ENCODE data around the gene PCDHGC3. TPM values are rescaled to one million over a fixed set of nuclear protein-coding genes. Genes with fewer than 3 reads are reported as not detected.
A peak's percentile ranks its signal among the peaks of the same experiment; 100 is the strongest.

The PCDHGC3 gene
- total and polyA plus RNA-seq, 2 of the 13 experiments (the other 11 are each of a cell fraction or from before 2014, with no cell fraction given), result 0.20 to 0.30 TPM

DNA sequence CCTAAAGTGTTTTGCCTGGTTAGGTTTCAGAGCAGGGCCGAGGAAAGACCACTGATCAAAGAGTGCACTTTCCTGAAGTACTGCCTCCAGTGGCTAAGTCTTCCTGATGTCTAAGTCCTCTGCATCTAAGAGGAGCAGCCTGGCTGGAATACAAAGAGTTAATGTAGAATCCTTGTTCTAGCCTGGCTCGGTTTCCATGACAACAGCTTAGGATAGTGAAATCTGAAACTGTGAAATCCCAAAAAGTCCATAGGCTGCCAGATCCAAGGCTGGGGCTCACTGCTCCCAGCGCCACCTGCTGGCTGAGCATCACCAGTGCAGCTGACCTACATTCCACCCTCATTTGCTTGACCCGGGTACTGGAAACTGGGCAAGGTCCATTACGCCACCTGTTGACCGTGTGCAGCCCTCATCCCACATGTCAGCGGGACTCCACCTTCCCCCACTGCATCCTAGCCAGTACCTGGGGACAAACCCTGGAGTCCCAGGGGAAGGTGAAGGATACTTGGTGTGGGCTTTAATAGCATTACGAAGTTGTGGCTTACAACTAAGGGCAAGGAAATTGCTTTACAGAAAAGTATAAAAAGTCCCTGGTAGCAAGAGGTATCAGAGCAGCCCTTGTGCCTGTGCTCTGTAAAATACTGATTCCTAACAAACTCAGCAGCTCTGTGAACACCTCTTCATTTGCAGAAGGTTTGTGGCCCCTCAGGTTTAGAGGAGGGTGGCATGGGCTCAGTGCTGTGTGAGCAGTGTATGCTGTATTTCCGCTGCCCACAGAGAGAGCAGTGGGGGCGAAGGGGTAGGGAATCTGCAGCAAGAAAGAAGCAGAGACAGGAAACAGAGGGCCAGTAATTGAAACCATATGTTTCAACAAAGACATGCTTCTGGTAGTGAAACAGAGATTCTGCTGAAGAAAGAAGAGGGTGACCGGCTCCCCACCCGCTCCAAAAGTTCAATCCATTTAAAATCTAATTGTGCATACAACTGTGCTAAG lies 49.1 kb downstream of the PCDHGC3 start (continued):
- TF ChIP-seq KAT8 (CRISPR knock-in tag; IDR thresholded peaks at IDR 0.05) (peak; percentile 59; the same call in 1 of the 2 replicates), ZNF207 (IDR thresholded peaks at IDR 0.05; ENCODE audit: borderline replicate concordance) (no peak), HOXA7 (CRISPR knock-in tag; IDR thresholded peaks at IDR 0.05) (no peak), DR1 (CRISPR knock-in tag; IDR thresholded peaks at IDR 0.05) (no peak), FLYWCH1 (CRISPR knock-in tag; IDR thresholded peaks at IDR 0.05) (no peak), ZNF605 (CRISPR knock-in tag; IDR thresholded peaks at IDR 0.05) (no peak), ZNF557 (CRISPR knock-in tag; IDR thresholded peaks at IDR 0.05) (no peak), EZH2 (conservative IDR thresholded peaks at IDR 0.05; ENCODE audit: low read depth, low read length) (no peak), SIX1 (CRISPR knock-in tag; IDR thresholded peaks at IDR 0.05; ENCODE audit: borderline replicate concordance) (peak; percentile 88), RARA (CRISPR knock-in tag; IDR thresholded peaks at IDR 0.05) (peak; percentile 83), FOXA3 (CRISPR knock-in tag; IDR thresholded peaks at IDR 0.05) (peak; percentile 61), TBX2 (CRISPR knock-in tag; IDR thresholded peaks at IDR 0.05; ENCODE audit: borderline replicate concordance) (peak; percentile 68; the same call in 1 of the 2 replicates), NR2F2 (IDR thresholded peaks at IDR 0.05; ENCODE audit: borderline replicate concordance, low read depth) (no peak), SMC3 (IDR thresholded peaks at IDR 0.05; ENCODE audit: low read length) (peak; percentile 95), PRPF4 (IDR thresholded peaks at IDR 0.05; ENCODE audit: low read depth, low read length, poor library complexity, severe bottlenecking) (no peak), FOXA1 (IDR thresholded peaks at IDR 0.05) (no peak), FOXA1 (CRISPR knock-in tag; IDR thresholded peaks at IDR 0.05) (peak; percentile 52), ZNF816 (CRISPR knock-in tag; IDR thresholded peaks at IDR 0.05; ENCODE audit: borderline replicate concordance) (no peak), ZSCAN21 (CRISPR knock-in tag; IDR thresholded peaks at IDR 0.05; ENCODE audit: borderline replicate concordance) (peak; percentile 70; the same call in 1 of the 2 replicates), MIER3 (CRISPR knock-in tag; IDR thresholded peaks at IDR 0.05; ENCODE audit: borderline replicate concordance) (peak; percentile 65; the same call in 1 of the 2 replicates)
- TF ChIP-seq, protein P1, sequence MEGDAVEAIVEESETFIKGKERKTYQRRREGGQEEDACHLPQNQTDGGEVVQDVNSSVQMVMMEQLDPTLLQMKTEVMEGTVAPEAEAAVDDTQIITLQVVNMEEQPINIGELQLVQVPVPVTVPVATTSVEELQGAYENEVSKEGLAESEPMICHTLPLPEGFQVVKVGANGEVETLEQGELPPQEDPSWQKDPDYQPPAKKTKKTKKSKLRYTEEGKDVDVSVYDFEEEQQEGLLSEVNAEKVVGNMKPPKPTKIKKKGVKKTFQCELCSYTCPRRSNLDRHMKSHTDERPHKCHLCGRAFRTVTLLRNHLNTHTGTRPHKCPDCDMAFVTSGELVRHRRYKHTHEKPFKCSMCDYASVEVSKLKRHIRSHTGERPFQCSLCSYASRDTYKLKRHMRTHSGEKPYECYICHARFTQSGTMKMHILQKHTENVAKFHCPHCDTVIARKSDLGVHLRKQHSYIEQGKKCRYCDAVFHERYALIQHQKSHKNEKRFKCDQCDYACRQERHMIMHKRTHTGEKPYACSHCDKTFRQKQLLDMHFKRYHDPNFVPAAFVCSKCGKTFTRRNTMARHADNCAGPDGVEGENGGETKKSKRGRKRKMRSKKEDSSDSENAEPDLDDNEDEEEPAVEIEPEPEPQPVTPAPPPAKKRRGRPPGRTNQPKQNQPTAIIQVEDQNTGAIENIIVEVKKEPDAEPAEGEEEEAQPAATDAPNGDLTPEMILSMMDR (CRISPR knock-in tag; IDR thresholded peaks at IDR 0.05), result peak; percentile 99
- TF ChIP-seq, protein P2, sequence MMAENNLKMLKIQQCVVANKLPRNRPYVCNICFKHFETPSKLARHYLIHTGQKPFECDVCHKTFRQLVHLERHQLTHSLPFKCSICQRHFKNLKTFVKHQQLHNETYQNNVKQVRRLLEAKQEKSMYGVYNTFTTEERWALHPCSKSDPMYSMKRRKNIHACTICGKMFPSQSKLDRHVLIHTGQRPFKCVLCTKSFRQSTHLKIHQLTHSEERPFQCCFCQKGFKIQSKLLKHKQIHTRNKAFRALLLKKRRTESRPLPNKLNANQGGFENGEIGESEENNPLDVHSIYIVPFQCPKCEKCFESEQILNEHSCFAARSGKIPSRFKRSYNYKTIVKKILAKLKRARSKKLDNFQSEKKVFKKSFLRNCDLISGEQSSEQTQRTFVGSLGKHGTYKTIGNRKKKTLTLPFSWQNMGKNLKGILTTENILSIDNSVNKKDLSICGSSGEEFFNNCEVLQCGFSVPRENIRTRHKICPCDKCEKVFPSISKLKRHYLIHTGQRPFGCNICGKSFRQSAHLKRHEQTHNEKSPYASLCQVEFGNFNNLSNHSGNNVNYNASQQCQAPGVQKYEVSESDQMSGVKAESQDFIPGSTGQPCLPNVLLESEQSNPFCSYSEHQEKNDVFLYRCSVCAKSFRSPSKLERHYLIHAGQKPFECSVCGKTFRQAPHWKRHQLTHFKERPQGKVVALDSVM (CRISPR knock-in tag; IDR thresholded peaks at IDR 0.05), result no peak
- TF ChIP-seq, protein P3, sequence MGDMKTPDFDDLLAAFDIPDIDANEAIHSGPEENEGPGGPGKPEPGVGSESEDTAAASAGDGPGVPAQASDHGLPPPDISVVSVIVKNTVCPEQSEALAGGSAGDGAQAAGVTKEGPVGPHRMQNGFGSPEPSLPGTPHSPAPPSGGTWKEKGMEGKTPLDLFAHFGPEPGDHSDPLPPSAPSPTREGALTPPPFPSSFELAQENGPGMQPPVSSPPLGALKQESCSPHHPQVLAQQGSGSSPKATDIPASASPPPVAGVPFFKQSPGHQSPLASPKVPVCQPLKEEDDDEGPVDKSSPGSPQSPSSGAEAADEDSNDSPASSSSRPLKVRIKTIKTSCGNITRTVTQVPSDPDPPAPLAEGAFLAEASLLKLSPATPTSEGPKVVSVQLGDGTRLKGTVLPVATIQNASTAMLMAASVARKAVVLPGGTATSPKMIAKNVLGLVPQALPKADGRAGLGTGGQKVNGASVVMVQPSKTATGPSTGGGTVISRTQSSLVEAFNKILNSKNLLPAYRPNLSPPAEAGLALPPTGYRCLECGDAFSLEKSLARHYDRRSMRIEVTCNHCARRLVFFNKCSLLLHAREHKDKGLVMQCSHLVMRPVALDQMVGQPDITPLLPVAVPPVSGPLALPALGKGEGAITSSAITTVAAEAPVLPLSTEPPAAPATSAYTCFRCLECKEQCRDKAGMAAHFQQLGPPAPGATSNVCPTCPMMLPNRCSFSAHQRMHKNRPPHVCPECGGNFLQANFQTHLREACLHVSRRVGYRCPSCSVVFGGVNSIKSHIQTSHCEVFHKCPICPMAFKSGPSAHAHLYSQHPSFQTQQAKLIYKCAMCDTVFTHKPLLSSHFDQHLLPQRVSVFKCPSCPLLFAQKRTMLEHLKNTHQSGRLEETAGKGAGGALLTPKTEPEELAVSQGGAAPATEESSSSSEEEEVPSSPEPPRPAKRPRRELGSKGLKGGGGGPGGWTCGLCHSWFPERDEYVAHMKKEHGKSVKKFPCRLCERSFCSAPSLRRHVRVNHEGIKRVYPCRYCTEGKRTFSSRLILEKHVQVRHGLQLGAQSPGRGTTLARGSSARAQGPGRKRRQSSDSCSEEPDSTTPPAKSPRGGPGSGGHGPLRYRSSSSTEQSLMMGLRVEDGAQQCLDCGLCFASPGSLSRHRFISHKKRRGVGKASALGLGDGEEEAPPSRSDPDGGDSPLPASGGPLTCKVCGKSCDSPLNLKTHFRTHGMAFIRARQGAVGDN (CRISPR knock-in tag; IDR thresholded peaks at IDR 0.05), result peak; percentile 66
